ENCODE data around the gene SPHKAP. TPM values are rescaled to one million over a fixed set of nuclear protein-coding genes. Genes with fewer than 3 reads are reported as not detected.

Gene SPHKAP
- total and polyA plus RNA-seq, 2 donors (not counting 3 experiments of a cell fraction or from before 2014, with no cell fraction given), result not detected

- intact Hi-C loops (cut with micrococcal nuclease), result no loop called here
- DNase-seq (ENCODE audit: low read depth, low spot score), result no peak
- H4K20me1 ChIP-seq (replicated peaks; ENCODE audit: control insufficient read depth, extremely low read depth, insufficient read depth, low read length), result no peaks in the 10 kb centered on the region
- H3K27me3 ChIP-seq (ENCODE audit: control insufficient read depth in 2 of 2, insufficient read depth in 2 of 2, low read length in 2 of 2), result no peaks in the 10 kb centered on the region
- BruUV-seq (replicated peaks), result no TSS peak
- ChIA-PET POLR2A (no interaction called here), CTCF (no interaction called here)
- H3K27ac ChIP-seq (ENCODE audit: insufficient read depth, low read depth, low read length), result no peak overlapping the region
- no peak overlapping the region for H3K4me3 ChIP-seq (replicated peaks in 1 of 3; ENCODE audit: insufficient read depth in 1 of 3, low read depth in 1 of 3, low read length in 3 of 3)
- no peaks in the 10 kb centered on the region for H3K9me1 ChIP-seq (replicated peaks; ENCODE audit: control insufficient read depth, extremely low read depth, insufficient read depth, low read length)
- FAIRE-seq, result no peak
- no peaks in the 10 kb centered on the region for H3K9me3 ChIP-seq (replicated peaks; ENCODE audit: control insufficient read depth, insufficient read depth, low read length)
- H3K36me3 ChIP-seq (ENCODE audit: control insufficient read depth in 2 of 2, extremely low read depth in 1 of 2, insufficient read depth in 2 of 2, low read length in 2 of 2), result no peaks in the 10 kb centered on the region
- dilution Hi-C loops (cut with MboI; ENCODE audit: extremely low pct_ligation_motif_present, low sequenced_read_pairs), result no loop called here
- TF ChIP-seq POLR2AphosphoS5 (IDR thresholded peaks at IDR 0.05; ENCODE audit: insufficient read depth, low read depth, low read length), result no peak
- no peak for TF ChIP-seq FOS (IDR thresholded peaks at IDR 0.05; ENCODE audit: borderline replicate concordance, insufficient read depth, low read length)
- TF ChIP-seq GATA2 (IDR thresholded peaks at IDR 0.05; ENCODE audit: insufficient read depth, insufficient read length, low read depth, low read length), result no peak
- no peak for TF ChIP-seq CTCF (IDR thresholded peaks at IDR 0.05; ENCODE audit: extremely low read depth in 1 of 2, insufficient read depth in 1 of 2, low read depth in 1 of 2, low read length in 2 of 2)
- TF ChIP-seq EZH2 (IDR thresholded peaks at IDR 0.05; ENCODE audit: borderline replicate concordance, low read depth, low read length, severe bottlenecking), result no peak
- TF ChIP-seq MYC (IDR thresholded peaks at IDR 0.05; ENCODE audit: low read depth, low read length), result no peak
- H3K79me2 ChIP-seq (ENCODE audit: control insufficient read depth, insufficient read depth, low read length), result no peaks in the 10 kb centered on the region
- no peaks in the 10 kb centered on the region for H3K4me1 ChIP-seq (ENCODE audit: control insufficient read depth, extremely low read depth, insufficient read depth, low read length)
- H3K4me2 ChIP-seq (ENCODE audit: insufficient read depth, low read length), result no peak overlapping the region
- H2AFZ ChIP-seq (ENCODE audit: low read depth, low read length), result no peak overlapping the region
- no peak overlapping the region for H3K9ac ChIP-seq (replicated peaks; ENCODE audit: extremely low read depth, insufficient read depth, low read length)
Observed at GRCh38 chr2:228015741-228016140, 165.7 kb downstream of the SPHKAP start.

GRCh38 chr2:227996366-227996765 is 185.1 kb downstream of the SPHKAP start:
- Histone ChIP-seq H3K4me3 (replicated peaks in 1 of 3; ENCODE audit: insufficient read depth in 1 of 3, low read depth in 1 of 3, low read length in 3 of 3) (no peak overlapping the region), H3K36me3 (ENCODE audit: control insufficient read depth in 2 of 2, extremely low read depth in 1 of 2, insufficient read depth in 2 of 2, low read length in 2 of 2) (no peaks in the 10 kb centered on the region), H3K9me1 (replicated peaks; ENCODE audit: control insufficient read depth, extremely low read depth, insufficient read depth, low read length) (no peaks in the 10 kb centered on the region), H3K4me1 (ENCODE audit: control insufficient read depth, extremely low read depth, insufficient read depth, low read length) (no peaks in the 10 kb centered on the region), H3K27me3 (ENCODE audit: control insufficient read depth in 2 of 2, insufficient read depth in 2 of 2, low read length in 2 of 2) (no peaks in the 10 kb centered on the region), H2AFZ (ENCODE audit: low read depth, low read length) (no peak overlapping the region), H3K4me2 (ENCODE audit: insufficient read depth, low read length) (no peak overlapping the region), H3K79me2 (ENCODE audit: control insufficient read depth, insufficient read depth, low read length) (no peaks in the 10 kb centered on the region), H3K9ac (replicated peaks; ENCODE audit: extremely low read depth, insufficient read depth, low read length) (no peak overlapping the region), H3K9me3 (replicated peaks; ENCODE audit: control insufficient read depth, insufficient read depth, low read length) (no peaks in the 10 kb centered on the region), H3K27ac (ENCODE audit: insufficient read depth, low read depth, low read length) (no peak overlapping the region), H4K20me1 (replicated peaks; ENCODE audit: control insufficient read depth, extremely low read depth, insufficient read depth, low read length) (no peaks in the 10 kb centered on the region)
- FAIRE-seq, result no peak
- DNase-seq (ENCODE audit: low read depth, low spot score), result no peak
- intact Hi-C loops (cut with micrococcal nuclease) (no loop called here), dilution Hi-C loops (cut with MboI; ENCODE audit: extremely low pct_ligation_motif_present, low sequenced_read_pairs) (no loop called here)
- no peak for TF ChIP-seq CTCF (IDR thresholded peaks at IDR 0.05; ENCODE audit: extremely low read depth in 1 of 2, insufficient read depth in 1 of 2, low read depth in 1 of 2, low read length in 2 of 2)
- TF ChIP-seq MAX (IDR thresholded peaks at IDR 0.05; ENCODE audit: insufficient read depth, insufficient read length), result no peak
- TF ChIP-seq POLR2A (IDR thresholded peaks at IDR 0.05; ENCODE audit: low read depth, low read length), result no peak
- TF ChIP-seq EZH2 (IDR thresholded peaks at IDR 0.05; ENCODE audit: borderline replicate concordance, low read depth, low read length, severe bottlenecking), result no peak
- TF ChIP-seq POLR2AphosphoS5 (IDR thresholded peaks at IDR 0.05; ENCODE audit: insufficient read depth, low read depth, low read length), result no peak
- no peak for TF ChIP-seq JUN (IDR thresholded peaks at IDR 0.05; ENCODE audit: borderline replicate concordance, insufficient read depth, insufficient read length, low read depth)
- TF ChIP-seq FOS (IDR thresholded peaks at IDR 0.05; ENCODE audit: borderline replicate concordance, insufficient read depth, low read length), result no peak
- no peak for TF ChIP-seq MYC (IDR thresholded peaks at IDR 0.05; ENCODE audit: low read depth, low read length)
- no peak for TF ChIP-seq GATA2 (IDR thresholded peaks at IDR 0.05; ENCODE audit: insufficient read depth, insufficient read length, low read depth, low read length)
- no TSS peak for BruUV-seq (replicated peaks)
- CTCF ChIA-PET, result no interaction called here
- POLR2A ChIA-PET, result no interaction called here

All from endothelial cell of umbilical vein (primary cell).